PC-3 (cell line): Measurements from ENCODE around the gene SLC19A2. TPM values are rescaled to one million over a fixed set of nuclear protein-coding genes. Genes with fewer than 3 reads are reported as not detected.

Experiments used
- ATAC-seq: fragments of 200-7000 bp; cut with Tn5 transposase; 2 replicates; pipeline ENCODE4 v1.9.1; 2020; ENCODE audit warnings: mild to moderate bottlenecking, moderate library complexity
- BruUV-seq: library from RNA; stranded (reverse); fragments of 400-500 nt; replicated peaks from 2 replicates; lab custom pipeline; 2021; lab: Mats Ljungman, UMichigan
- CTCF ChIA-PET: fragments of 300-600 bp; sonication (Branson Sonifier 250); formaldehyde crosslinking; loops from one replicate; lab custom pipeline; 2022; ENCODE audit warnings: antibody characterized with exemption; lab: Charles Lee
- POLR2A ChIA-PET: fragments of 300-600 bp; sonication (Branson Sonifier 250); formaldehyde crosslinking; loops from one replicate; lab custom pipeline; 2022; ENCODE audit warnings: antibody characterized with exemption; ENCODE audit not compliant: unreplicated experiment; lab: Charles Lee
- DNase-seq: peaks from one replicate; pipeline ENCODE4 v3.0.0-alpha.2; 2015
- H2AFZ ChIP-seq: fragments of 300-600 bp; sonication (generic); 2 replicates; pipeline ENCODE4 v1.6.0; 2016; ENCODE audit warnings: antibody characterized with exemption, low read length
- H3F3A ChIP-seq: fragments of 300-600 bp; sonication (generic); one replicate; pipeline ENCODE4 v1.6.0; 2017; ENCODE audit warnings: antibody characterized with exemption, low read length, control low read depth, mild to moderate bottlenecking; ENCODE audit not compliant: unreplicated experiment
- H3K27ac ChIP-seq: fragments of 300-600 bp; sonication (generic); 2 replicates; pipeline ENCODE4 v1.5.1; 2016; ENCODE audit warnings: mild to moderate bottlenecking, low read length
- H3K27me3 ChIP-seq: fragments of 300-600 bp; sonication (generic); 2 replicates; pipeline ENCODE4 v1.6.1; 2016; ENCODE audit warnings: low read length, mixed read lengths
- H3K36me3 ChIP-seq: fragments of 300-600 bp; sonication (generic); 2 replicates; pipeline ENCODE4 v1.6.1; 2016; ENCODE audit warnings: low read depth, mixed run types, low read length, mixed read lengths
- H3K4me1 ChIP-seq: fragments of 300-600 bp; sonication (generic); 2 replicates; pipeline ENCODE4 v1.5.1; 2016; ENCODE audit warnings: low read length; ENCODE audit not compliant: insufficient read depth
- H3K4me2 ChIP-seq: fragments of 300-600 bp; sonication (generic); 2 replicates; pipeline ENCODE4 v1.6.0; 2016; ENCODE audit warnings: low read length
- H3K4me3 ChIP-seq: fragments of 300-600 bp; sonication (generic); 2 replicates; pipeline ENCODE4 v1.5.1; 2016; ENCODE audit warnings: mild to moderate bottlenecking, low read length, mixed read lengths
- H3K79me2 ChIP-seq: fragments of 300-600 bp; sonication (generic); 2 replicates; pipeline ENCODE4 v1.6.1; 2017; ENCODE audit warnings: low read length, mixed read lengths
- H3K9ac ChIP-seq: fragments of 300-600 bp; sonication (generic); 2 replicates; pipeline ENCODE4 v1.6.0; 2016; ENCODE audit warnings: mild to moderate bottlenecking, low read length
- H3K9me2 ChIP-seq: fragments of 300-600 bp; sonication (generic); replicated peaks from 2 replicates; pipeline ENCODE4 v1.6.1; 2016; ENCODE audit warnings: mixed run types, low read length, mixed read lengths
- H3K9me3 ChIP-seq: fragments of 300-600 bp; sonication (generic); 2 replicates; pipeline ENCODE4 v1.6.1; 2016; ENCODE audit warnings: low read length, mixed read lengths
- H4K20me1 ChIP-seq: fragments of 300-600 bp; sonication (generic); 2 replicates; pipeline ENCODE4 v1.6.1; 2016; ENCODE audit warnings: low read length, mixed read lengths
- CTCF ChIP-seq: fragments of 300-600 bp; sonication (generic); conservative IDR thresholded peaks from 2 replicates; pipeline ENCODE4 v1.5.1; 2017; ENCODE audit warnings: antibody characterized with exemption, low read depth, mild to moderate bottlenecking, low read length
- EZH2 ChIP-seq: fragments of 300-600 bp; sonication (generic); IDR thresholded peaks from one replicate; pipeline ENCODE4 v1.6.1; 2017; ENCODE audit warnings: antibody characterized with exemption, mild to moderate bottlenecking, low read length; ENCODE audit not compliant: unreplicated experiment
- EZH2phosphoT487 ChIP-seq: fragments of 300-600 bp; sonication (generic); IDR thresholded peaks from 2 replicates; pipeline ENCODE4 v1.6.1; 2018; ENCODE audit warnings: mild to moderate bottlenecking, antibody characterized with exemption, low read length, borderline replicate concordance
- intact Hi-C: fragments of 100-400 bp; cut with micrococcal nuclease; formaldehyde crosslinking; loops from 2 replicates; pipeline ENCODE4 v1.9.0; 2023
- total RNA-seq: library from RNA; depleted of rRNA; stranded (reverse); fragments of >200 nt; gene quantifications from 2 replicates; pipeline ENCODE4 v1.2.3, GENCODE V29; 2014

SLC19A2 gene
- total RNA-seq, 1 experiment from 2014 or later = 11.0 TPM

- Histone ChIP-seq H3K79me2 (peaks cover 48% of the 10 kb centered on the region), H3K4me2 (no peak overlapping the region), H2AFZ (no peak overlapping the region), H3K9ac (no peak overlapping the region), H3F3A (no peaks in the 10 kb centered on the region), H3K27me3 (no peaks in the 10 kb centered on the region), H3K9me2 (no peaks in the 10 kb centered on the region), H3K4me3 (no peak overlapping the region), H4K20me1 (peaks cover 10% of the 10 kb centered on the region; the same call in 1 of the 2 replicates), H3K27ac (no peak overlapping the region), H3K36me3 (no peaks in the 10 kb centered on the region; the same call in 1 of the 2 replicates), H3K4me1 (peaks cover 17% of the 10 kb centered on the region), H3K9me3 (no peaks in the 10 kb centered on the region)
- BruUV-seq = no TSS peak
- no peak for TF ChIP-seq EZH2
- TF ChIP-seq EZH2phosphoT487 = no peak
- no peak for TF ChIP-seq CTCF
- POLR2A ChIA-PET = no interaction called here
- CTCF ChIA-PET = no interaction called here
- intact Hi-C loops = no loop called here
- DNase-seq = no peak
- no peak for ATAC-seq
These were observed 7.6 kb downstream of the SLC19A2 start for GRCh38 chr1:169478094-169478672.

- Histone ChIP-seq H3K36me3 (no peaks in the 10 kb centered on the region; the same call in 1 of the 2 replicates), H3F3A (no peaks in the 10 kb centered on the region), H3K4me3 (no peak overlapping the region), H3K4me1 (peaks cover 12% of the 10 kb centered on the region), H3K9me3 (no peaks in the 10 kb centered on the region), H4K20me1 (peaks cover 10% of the 10 kb centered on the region; the same call in 1 of the 2 replicates), H3K79me2 (peaks cover 33% of the 10 kb centered on the region), H3K9me2 (no peaks in the 10 kb centered on the region), H3K27ac (no peak overlapping the region), H2AFZ (no peak overlapping the region), H3K4me2 (no peak overlapping the region), H3K27me3 (no peaks in the 10 kb centered on the region), H3K9ac (no peak overlapping the region)
- ChIA-PET CTCF (interaction anchor here (0.6 kb wide), 2 partner anchors 64 to 132 kb away, joined by 6 to 8 read pairs; no protein-coding TSS in a partner anchor), POLR2A (no interaction called here)
- DNase-seq (no peak), ATAC-seq (no peak)
- no TSS peak for BruUV-seq
- no peak for TF ChIP-seq EZH2phosphoT487
- TF ChIP-seq EZH2 = no peak
- TF ChIP-seq CTCF = no peak
- intact Hi-C loops = no loop called here
These were observed 9.8 kb downstream of the SLC19A2 start for GRCh38 chr1:169475806-169476387.
